SK-N-SH treated with all-trans-retinoic acid at 6 μM for 48 hours (cell line): ENCODE results near the gene EPOP.

ENCODE experiments used
- ARNTL ChIP-seq: fragments of 450-650 bp; formaldehyde crosslinking; IDR thresholded peaks from 2 replicates; pipeline ENCODE4 v1.5.0; 2020; ENCODE audit warnings: low read depth, mild to moderate bottlenecking, moderate library complexity, borderline replicate concordance
- CREB5 ChIP-seq: fragments of 250-450 bp; sonication (Bioruptor Pico); IDR thresholded peaks from 2 replicates; pipeline ENCODE4 v1.5.1; 2020; ENCODE audit warnings: low read depth, mild to moderate bottlenecking, moderate library complexity
- CSDC2 ChIP-seq: fragments of 250-450 bp; sonication (Bioruptor Pico); IDR thresholded peaks from 2 replicates; pipeline ENCODE4 v1.5.0; 2020; ENCODE audit warnings: mild to moderate bottlenecking, moderate library complexity
- TOX ChIP-seq: fragments of 250-450 bp; sonication (Bioruptor Pico); IDR thresholded peaks from 2 replicates; pipeline ENCODE4 v1.8.0; 2021; ENCODE audit warnings: mild to moderate bottlenecking, moderate library complexity, borderline replicate concordance
- ZFP3 ChIP-seq: fragments of 250-450 bp; sonication (Bioruptor Pico); IDR thresholded peaks from 2 replicates; pipeline ENCODE4 v1.5.0; 2020; ENCODE audit warnings: mild to moderate bottlenecking, moderate library complexity
- ZFP30 ChIP-seq: fragments of 450-650 bp; formaldehyde crosslinking; IDR thresholded peaks from 2 replicates; pipeline ENCODE4 v1.5.0; 2022; ENCODE audit warnings: mild to moderate bottlenecking, moderate library complexity
- TF ChIP-seq, protein P1 (sequence below): fragments of 250-450 bp; sonication (Bioruptor Pico); IDR thresholded peaks from 2 replicates; pipeline ENCODE4 v1.5.0; 2020; ENCODE audit warnings: mild to moderate bottlenecking, moderate library complexity
- TF ChIP-seq, protein P2 (sequence below): fragments of 250-450 bp; sonication (Bioruptor Pico); IDR thresholded peaks from 2 replicates; pipeline ENCODE4 v1.8.0; 2020; ENCODE audit warnings: mild to moderate bottlenecking, moderate library complexity, borderline replicate concordance

GRCh38 chr17:38690386-38690785, 15.6 kb upstream of the EPOP start:
- no peak for TF ChIP-seq CREB5 (CRISPR knock-in tag)
- TF ChIP-seq ZFP30 (CRISPR knock-in tag), result no peak
- no peak for TF ChIP-seq ZFP3 (CRISPR knock-in tag)
- TF ChIP-seq ARNTL, result no peak
- no peak for TF ChIP-seq CSDC2
- TF ChIP-seq, protein P1, sequence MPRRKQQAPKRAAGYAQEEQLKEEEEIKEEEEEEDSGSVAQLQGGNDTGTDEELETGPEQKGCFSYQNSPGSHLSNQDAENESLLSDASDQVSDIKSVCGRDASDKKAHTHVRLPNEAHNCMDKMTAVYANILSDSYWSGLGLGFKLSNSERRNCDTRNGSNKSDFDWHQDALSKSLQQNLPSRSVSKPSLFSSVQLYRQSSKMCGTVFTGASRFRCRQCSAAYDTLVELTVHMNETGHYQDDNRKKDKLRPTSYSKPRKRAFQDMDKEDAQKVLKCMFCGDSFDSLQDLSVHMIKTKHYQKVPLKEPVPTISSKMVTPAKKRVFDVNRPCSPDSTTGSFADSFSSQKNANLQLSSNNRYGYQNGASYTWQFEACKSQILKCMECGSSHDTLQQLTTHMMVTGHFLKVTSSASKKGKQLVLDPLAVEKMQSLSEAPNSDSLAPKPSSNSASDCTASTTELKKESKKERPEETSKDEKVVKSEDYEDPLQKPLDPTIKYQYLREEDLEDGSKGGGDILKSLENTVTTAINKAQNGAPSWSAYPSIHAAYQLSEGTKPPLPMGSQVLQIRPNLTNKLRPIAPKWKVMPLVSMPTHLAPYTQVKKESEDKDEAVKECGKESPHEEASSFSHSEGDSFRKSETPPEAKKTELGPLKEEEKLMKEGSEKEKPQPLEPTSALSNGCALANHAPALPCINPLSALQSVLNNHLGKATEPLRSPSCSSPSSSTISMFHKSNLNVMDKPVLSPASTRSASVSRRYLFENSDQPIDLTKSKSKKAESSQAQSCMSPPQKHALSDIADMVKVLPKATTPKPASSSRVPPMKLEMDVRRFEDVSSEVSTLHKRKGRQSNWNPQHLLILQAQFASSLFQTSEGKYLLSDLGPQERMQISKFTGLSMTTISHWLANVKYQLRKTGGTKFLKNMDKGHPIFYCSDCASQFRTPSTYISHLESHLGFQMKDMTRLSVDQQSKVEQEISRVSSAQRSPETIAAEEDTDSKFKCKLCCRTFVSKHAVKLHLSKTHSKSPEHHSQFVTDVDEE (CRISPR knock-in tag), result no peak
- TF ChIP-seq, protein P2, sequence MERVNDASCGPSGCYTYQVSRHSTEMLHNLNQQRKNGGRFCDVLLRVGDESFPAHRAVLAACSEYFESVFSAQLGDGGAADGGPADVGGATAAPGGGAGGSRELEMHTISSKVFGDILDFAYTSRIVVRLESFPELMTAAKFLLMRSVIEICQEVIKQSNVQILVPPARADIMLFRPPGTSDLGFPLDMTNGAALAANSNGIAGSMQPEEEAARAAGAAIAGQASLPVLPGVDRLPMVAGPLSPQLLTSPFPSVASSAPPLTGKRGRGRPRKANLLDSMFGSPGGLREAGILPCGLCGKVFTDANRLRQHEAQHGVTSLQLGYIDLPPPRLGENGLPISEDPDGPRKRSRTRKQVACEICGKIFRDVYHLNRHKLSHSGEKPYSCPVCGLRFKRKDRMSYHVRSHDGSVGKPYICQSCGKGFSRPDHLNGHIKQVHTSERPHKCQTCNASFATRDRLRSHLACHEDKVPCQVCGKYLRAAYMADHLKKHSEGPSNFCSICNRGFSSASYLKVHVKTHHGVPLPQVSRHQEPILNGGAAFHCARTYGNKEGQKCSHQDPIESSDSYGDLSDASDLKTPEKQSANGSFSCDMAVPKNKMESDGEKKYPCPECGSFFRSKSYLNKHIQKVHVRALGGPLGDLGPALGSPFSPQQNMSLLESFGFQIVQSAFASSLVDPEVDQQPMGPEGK (CRISPR knock-in tag), result no peak
- no peak for TF ChIP-seq TOX
